Hematopoietic multipotent progenitor cell treated with erythropoietin and hydrocortisone succinate and interleukin-3 and kit ligand, for 17 days (in vitro differentiated cells): ENCODE results near the gene ATP23.

Experiments used
- DNase-seq: peaks from one replicate; pipeline ENCODE4 v3.0.0-alpha.2; 2015; ENCODE audit warnings: low spot score

Gene ATP23

GRCh38 chr12:57941165-57941894 is at the start of gene ATP23:
TSS of gene ATP23 (plus strand) at chr12:57941567. CDS start at chr12:57941702, 135 bp downstream.
- DNase-seq: peak; percentile 92

- no peak for DNase-seq
Observed at GRCh38 chr12:57892232-57892972, 49.0 kb upstream of the ATP23 start.

DNA sequence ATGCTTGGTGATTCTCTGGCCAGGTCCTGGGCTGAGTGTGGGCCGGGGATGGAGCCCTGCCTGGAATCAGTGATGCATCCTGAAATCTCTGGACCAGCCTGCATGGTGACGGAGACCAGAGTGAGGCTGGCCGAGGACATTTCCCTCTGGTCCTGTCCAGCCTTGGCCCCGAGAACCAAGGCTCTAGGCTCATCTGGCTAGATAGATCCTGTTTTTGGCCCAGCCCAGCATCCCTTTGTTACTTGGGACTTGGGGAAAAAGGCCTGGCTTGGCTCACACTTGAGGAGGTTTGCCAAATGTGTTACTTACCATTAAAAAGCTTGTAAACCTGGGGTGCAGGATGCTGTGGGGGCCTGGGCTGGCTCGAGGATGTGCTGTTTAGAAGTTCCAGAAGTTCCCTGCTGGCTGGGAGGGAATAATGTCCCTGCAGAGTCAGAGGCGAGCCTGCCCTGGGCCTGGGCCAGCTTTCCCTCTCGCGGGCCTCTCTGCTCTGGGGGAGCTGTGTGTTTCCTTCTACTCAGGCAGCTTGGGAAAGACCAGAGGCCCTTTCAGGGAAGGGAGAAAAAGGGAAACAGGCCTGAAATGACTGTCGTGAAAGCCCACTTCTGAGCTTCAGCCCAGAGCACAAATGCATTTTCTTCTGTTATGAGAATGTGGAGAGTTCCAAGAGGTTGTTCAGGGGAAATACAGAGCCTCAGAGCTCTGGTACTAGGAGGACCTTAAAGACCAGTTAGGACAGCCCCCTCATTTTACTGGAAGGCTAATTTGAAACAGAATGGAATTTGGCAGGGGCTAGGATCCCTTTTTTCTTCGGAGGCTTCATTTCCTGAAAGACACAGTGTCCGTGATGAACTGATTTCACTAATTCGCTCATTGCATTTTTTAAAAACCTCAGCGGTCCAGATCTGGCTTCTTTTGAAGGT is 47.7 kb upstream of the ATP23 start:
- DNase-seq: no peak

- DNase-seq: no peak
Observed at GRCh38 chr12:57894399-57895292, 46.7 kb upstream of the ATP23 start.

GRCh38 chr12:57895389-57896114 is 45.8 kb upstream of the ATP23 start:
- DNase-seq: no peak

- no peak for DNase-seq
Observed at GRCh38 chr12:57896115-57896433, 45.3 kb upstream of the ATP23 start.

GRCh38 chr12:57896434-57897201 is 44.7 kb upstream of the ATP23 start:
- no peak for DNase-seq

DNA sequence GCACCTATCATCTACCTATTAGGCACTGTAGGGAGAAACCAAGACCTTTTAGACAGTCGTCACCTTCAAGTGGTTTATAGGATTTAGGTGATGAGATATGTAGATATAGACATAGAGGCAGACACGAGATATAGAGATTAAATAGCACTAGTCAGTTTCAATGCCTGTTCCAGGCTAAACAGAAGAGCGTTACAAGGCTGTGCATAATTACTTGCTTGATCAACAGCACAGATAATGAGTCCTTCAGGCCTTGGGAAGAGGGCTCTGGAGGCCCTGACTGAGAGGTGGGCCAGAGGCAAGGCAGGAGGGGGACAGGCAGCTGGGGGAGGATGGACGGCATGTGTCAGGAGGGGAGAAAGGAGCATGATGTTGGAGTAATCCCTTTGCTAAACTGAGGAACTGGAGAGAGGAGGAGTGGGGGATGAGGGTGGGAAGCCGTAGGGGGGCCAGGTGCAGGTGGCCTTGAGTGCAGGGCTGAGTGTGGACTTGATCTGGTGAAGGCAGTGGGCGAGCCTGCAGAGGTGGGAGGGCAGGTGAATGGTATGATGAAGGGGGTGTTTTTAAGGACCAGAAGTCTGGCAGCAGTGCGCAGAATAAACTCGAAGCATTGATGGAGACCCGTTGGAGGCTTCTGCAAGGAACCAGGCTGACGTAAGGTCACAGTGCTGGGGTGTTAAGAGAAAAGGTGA is 43.9 kb upstream of the ATP23 start:
- no peak for DNase-seq

DNA sequence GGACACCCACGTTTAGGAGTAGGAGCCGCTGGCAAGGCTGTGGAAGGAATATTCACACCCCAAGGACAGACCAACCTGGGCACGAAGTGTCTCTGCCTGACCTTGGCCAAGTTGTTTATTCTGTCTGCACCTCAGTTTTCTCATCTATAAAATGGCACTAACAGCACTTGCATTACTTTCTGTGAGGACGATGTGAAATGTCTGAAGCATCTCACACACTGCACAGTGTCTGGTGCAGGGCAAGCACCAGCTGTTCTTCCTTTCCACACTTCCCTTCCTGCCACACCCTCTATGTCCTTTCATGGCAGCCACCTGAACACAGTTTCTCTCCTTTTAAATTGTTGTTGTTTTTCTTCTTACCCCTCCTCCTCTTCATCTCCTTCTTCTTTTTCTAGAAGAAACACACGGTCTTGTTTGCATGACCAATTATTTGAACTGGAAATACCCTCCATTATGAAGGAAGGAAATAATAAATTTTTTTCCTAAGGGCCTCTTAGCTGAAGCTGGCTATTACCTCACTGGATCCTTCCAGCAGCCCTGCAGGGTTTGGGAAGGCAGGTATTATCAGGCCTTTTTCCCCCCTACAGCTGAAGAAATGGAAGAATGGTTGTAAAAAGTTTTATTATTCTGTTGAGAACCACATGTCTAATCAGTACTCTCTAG is 42.9 kb upstream of the ATP23 start:
- no peak for DNase-seq

GRCh38 chr12:57899010-57899662 is 42.2 kb upstream of the ATP23 start:
- no peak for DNase-seq

DNA sequence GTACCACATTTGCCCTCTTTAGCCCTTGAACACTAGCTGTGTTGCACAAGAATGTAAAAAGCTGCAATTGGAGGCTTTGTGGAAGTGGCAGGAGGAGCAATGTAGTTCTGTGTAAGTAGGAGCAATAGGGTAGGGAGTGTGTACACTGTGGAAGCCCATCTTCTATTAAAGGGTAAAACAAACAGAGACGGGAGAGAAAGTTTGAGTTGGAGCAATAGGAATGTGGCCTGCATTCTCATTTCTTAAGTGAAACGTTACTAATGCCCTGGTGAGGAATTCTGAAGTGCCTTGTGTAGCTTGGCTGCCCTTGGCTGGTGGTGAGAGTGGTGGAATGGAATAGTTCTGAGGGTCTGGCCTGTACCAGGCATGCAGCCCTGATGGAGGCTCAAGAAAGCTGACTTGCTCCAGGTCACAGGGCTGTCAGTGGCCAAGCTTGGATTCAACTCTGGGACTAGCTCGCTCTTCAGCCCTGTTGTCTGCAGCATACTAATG is 38.8 kb upstream of the ATP23 start:
- DNase-seq: no peak

DNA sequence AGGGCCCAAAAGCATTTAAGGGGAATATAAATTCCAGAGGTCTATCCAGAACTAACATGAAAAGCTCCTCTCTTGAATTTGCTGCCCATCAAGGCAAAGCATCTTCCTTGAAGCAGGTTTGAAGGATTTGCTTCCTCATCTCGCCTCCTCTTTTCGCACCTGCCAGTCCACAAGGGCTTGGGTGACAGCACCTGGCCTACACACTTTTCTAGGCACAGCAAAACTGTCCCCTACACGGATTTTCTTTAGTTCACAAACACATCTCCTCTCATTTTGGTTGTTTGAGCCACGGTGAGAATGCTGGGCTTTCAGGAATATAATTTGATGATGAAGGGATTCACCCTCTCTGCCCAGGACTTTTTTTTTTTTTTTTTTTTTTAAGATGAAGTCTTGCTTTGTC is 36.9 kb upstream of the ATP23 start:
- DNase-seq: no peak

- peak; percentile 87 for DNase-seq
Observed at GRCh38 chr12:57904848-57905811, 36.2 kb upstream of the ATP23 start.

DNA sequence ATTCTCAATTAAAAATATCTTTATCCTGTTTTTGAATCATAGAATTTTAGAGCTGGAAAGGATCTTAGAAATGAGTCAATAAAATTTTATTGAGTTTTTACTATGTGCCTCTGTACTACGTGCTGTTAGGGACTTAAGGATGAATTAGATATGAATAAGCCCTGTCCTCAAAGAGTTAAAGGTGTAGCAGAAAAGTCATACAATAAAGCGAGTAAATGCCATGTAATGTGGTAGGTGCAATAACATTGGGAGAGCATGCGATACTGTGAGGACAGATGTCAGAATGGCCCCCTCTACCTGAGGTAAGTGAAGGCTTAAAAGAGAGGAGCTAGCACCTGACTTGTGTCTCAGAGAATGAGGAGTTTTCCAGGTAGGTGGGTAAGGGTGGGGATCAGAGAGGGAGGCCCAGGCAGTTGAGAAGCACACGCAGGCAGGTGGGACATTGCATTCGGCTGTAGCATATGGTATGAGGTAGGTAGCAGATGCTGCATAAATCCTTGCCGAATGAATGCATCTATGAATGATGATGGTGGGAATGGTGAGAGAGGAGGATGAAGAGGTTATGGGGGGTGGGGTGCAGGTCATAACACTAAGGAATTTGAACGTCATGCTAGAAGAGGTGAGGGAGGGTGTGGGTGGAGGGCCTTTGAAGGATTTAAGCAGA is 35.4 kb upstream of the ATP23 start:
- no peak for DNase-seq

DNA sequence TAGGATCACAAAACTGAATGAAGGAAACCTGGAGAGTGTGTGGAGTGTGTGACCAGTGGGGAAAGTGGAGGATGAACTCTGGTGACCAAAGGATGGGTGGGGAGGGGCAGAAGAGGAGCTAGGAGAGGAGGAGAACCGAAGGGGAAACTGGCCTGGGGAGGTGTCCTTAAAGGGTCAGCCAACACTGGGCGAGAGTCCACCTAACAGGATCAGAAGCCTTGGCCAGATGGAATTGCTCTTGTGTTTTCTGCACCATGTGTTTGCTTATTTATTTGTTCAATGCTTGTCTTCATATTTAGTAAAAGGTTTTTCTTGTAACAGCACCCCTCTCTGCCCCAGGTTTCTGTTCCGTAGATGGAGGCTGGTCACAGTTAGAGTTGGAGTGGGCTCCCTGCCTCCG is 34.5 kb upstream of the ATP23 start:
- DNase-seq: no peak

GRCh38 chr12:57907281-57907680 is 34.1 kb upstream of the ATP23 start:
- no peak for DNase-seq

DNA sequence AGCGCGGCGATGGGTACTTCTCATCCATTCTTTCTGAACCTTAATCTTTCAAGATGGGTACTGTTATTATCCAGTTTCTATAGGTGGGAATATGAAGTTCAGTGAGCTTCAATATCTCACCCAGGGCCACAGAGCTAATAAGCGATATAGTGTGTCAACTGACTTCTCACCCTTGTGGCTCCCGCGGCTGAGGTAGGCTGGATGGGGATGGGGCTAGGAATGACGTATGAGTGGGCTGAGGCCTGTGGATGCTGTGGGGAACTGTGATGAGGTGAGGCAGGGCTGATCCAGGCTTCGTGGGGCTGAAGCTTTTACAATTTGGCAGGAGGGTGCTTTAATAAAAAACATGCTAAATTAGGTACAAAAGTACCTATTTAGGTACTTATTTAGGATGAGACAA is 32.9 kb upstream of the ATP23 start:
- no peak for DNase-seq
